Central memory CD4-positive, alpha-beta T cell (primary cell): Measurements from ENCODE around the gene HJV.
"Not testable (repeated sequence)": the region's sequence is repeated elsewhere in the genome, so short reads cannot be mapped to it uniquely, and the experiment has no call there.

Experiments
- DNase-seq: peaks from one replicate; pipeline ENCODE4 v3.0.0; 2022
- total RNA-seq, 3 experiments: gene quantifications; one replicate each; lab custom pipeline; 2026; lab: John Stamatoyannopoulos, UW

HJV gene
- total RNA-seq, result 0 reads per million in 3 experiments

- no peak for DNase-seq
Measured at GRCh38 chr1:146021622-146022402, at the start of gene HJV. Gene HJV, minus strand, starts transcription at chr1:146021735. Its CDS starts 1,504 bp downstream, at chr1:146020231.

GRCh38 chr1:146059148-146059547, 37.6 kb upstream of the HJV start:
- not testable (repeated sequence) for DNase-seq

- peak; percentile 78 for DNase-seq
Measured at GRCh38 chr1:146051852-146052676, 30.5 kb upstream of the HJV start.

- DNase-seq, result no peak
Measured at GRCh38 chr1:146051452-146051851, 29.9 kb upstream of the HJV start.

GRCh38 chr1:146050652-146050963, 29.1 kb upstream of the HJV start:
- DNase-seq, result not testable (repeated sequence)

- not testable (repeated sequence) for DNase-seq
Measured at GRCh38 chr1:146049866-146050651, 28.5 kb upstream of the HJV start.

GRCh38 chr1:146049436-146049835, 27.9 kb upstream of the HJV start:
- DNase-seq, result no peak

GRCh38 chr1:146048514-146049115, 27.1 kb upstream of the HJV start:
- DNase-seq, result not testable (repeated sequence)

- no peak for DNase-seq
Measured at GRCh38 chr1:146046664-146047063, 25.1 kb upstream of the HJV start.

GRCh38 chr1:146039844-146040194, 18.3 kb upstream of the HJV start:
- no peak for DNase-seq

- DNase-seq, result peak; percentile 80
Measured at GRCh38 chr1:146036965-146037646, 15.6 kb upstream of the HJV start.

- no peak for DNase-seq
Measured at GRCh38 chr1:146036241-146036964, 14.9 kb upstream of the HJV start.

GRCh38 chr1:146035048-146035423, 13.5 kb upstream of the HJV start:
- no peak for DNase-seq

- peak; percentile 17 for DNase-seq
Measured at GRCh38 chr1:146032631-146033219, 11.2 kb upstream of the HJV start.

- no peak for DNase-seq
Measured at GRCh38 chr1:146031476-146031875, 9.9 kb upstream of the HJV start.

GRCh38 chr1:146029117-146029516, 7.6 kb upstream of the HJV start:
- DNase-seq, result no peak

- DNase-seq, result not testable (repeated sequence)
Measured at GRCh38 chr1:146026650-146027049, 5.1 kb upstream of the HJV start.

GRCh38 chr1:146025787-146026495, 4.4 kb upstream of the HJV start:
- not testable (repeated sequence) for DNase-seq

GRCh38 chr1:146022403-146023127, 1.0 kb upstream of the HJV start:
- no peak for DNase-seq

GRCh38 chr1:146021050-146021445, 487 bp downstream of the HJV start:
- DNase-seq, result no peak
